HG03139 (cell line): Measurements from ENCODE around the gene KRT80.

Experiments
- ATAC-seq: cut with Tn5 transposase; IDR thresholded peaks from one replicate; pipeline ENCODE4 v1.9.1; 2021; ENCODE audit not compliant: unreplicated experiment

The KRT80 gene

DNA sequence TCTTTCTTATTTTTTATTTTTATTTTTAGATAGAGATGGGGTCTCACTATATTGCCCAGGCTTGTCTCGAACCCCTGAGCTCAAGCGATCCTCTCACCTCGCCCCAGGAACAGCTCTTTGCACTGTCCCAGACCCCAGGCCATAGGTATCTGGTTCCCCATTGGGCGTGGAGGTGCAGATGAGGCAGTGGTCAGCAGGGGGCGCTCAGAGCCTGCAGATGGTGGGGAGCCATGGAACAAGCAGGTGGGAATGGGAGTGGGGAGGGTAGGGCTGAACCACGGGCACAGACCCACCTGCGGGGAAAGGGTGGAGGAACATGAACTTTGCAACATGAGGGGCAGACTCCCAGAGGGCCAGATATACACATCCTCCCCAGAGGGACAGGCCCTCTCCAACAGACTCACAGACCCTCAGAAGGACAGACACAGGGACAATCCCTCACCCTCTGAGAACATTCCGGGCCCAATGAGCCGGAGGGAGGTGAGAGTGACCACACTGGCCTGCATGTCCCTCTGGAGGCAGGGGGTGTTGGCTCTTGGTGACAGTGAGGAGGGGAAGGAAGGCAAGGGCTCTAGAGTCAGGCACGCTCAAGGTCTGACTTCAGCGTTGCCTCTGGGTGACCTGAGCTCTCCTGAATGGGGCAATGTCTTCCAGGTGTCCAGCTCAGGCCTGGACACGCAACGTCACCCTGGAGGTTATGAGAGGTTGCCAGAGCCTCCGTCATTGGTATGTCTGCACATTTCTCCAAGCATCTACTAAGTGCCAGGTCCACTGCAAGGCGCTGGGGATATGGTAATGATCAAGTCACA lies 34.9 kb downstream of the KRT80 start:
- no peak for ATAC-seq

GRCh38 chr12:52156311-52156710 lies 35.5 kb downstream of the KRT80 start:
- no peak for ATAC-seq

DNA sequence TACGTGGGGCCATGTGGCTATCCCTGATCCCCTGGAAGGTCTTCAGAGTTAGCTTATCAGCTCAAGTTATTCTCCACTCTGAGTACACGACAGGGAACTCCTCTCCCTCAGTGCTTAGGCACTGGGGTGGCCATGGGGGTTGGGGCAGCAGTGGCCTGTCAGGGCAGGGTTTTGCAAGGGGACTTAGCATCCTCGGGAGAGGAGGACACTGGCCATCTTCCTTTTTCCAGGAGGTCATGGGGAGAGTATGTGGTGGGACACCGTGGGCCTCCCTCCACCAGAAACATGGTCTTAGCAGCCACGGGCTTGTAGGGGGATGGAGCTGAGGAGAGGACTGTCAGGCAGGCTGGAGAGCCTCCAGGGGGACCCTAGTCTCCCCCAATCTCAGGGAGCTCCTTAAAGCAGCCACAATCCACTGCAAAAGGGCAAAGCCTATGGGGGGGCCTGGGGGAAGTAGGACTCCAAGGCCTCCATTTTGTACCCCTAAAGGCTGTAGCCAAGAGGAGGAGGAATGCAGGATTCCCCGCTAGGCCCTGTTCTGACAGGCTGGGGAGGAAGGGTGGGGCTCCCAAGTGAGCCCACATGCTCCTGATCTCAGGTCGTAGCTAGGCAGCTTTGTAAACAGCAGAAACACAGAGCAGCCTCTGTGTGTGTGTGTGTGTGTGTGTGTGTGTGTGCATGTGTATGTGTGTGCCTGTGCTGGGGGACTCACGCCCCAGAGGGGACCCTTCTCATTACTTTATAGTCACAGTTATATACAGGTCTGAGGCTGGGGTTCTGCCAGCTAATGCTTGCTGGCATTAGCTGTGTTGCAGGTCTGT lies 36.6 kb downstream of the KRT80 start:
- no peak for ATAC-seq

- no peak for ATAC-seq
These were observed 38.9 kb downstream of the KRT80 start for GRCh38 chr12:52152905-52153317.

- ATAC-seq = no peak
These were observed 39.7 kb downstream of the KRT80 start for GRCh38 chr12:52151837-52152783.

- no peak for ATAC-seq
These were observed 40.5 kb downstream of the KRT80 start for GRCh38 chr12:52151153-52151836.

- no peak for ATAC-seq
These were observed 42.1 kb downstream of the KRT80 start for GRCh38 chr12:52149651-52150241.

- no peak for ATAC-seq
These were observed 42.6 kb downstream of the KRT80 start for GRCh38 chr12:52149182-52149641.

DNA sequence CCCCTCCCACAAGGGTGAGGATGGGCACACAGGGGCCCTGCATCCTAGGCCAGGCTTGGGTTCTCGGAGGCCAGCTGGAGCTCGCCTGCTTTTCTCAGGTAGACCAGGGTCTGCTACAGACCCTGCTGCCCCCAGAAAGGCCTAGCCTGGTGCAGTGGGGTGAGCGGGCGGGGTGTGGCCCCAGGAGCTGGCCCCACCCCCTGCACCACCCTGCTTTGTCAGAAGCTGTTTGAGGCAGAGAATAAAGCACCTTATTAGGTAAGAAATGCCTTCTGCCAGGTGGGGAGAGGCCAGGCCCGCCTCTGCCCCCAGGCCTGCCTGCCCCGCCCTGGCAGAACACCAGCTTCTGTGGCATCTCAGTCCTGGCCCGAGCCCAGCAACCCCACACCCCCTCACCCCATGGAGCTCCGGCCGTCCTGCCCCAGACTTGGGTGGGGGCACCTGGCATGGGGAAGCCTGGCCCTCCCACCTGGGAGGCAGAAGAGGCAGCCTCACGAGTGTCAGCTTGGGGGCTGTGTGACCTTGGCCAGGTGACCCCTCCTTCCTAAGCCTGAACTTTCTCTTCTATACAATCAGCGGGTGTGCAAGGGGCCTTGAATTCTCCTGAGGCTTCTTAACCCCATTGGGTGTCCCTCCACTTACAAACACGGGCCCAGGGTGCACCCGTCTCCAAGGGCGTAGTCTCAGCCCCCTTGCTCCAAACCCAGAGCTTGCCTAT lies 43.2 kb downstream of the KRT80 start:
- ATAC-seq = no peak

DNA sequence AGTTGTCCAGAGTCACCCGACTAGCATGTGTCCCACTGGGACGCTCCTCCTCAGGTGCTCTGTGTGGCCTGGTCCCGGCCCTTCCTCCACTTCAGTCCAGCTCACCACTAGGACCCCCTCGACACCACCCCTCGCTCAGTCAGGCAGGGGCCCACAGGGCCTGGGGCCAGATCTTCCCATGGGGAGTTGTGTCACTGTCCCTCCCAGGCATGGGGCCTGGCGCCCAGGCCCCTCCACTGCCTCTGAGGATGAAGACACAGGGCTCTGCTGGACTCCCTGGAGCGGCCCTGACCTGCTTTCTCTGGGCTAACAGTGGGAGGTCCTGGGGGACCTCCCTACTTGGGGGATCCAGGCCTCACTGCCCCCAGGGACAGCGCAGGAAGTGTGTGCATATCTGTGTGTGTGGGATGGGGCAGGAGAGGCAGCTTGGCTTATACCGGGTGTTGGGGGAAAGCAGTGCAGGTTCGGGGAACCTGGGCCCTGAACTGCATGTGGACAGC lies 43.8 kb downstream of the KRT80 start:
- no peak for ATAC-seq

GRCh38 chr12:52147367-52147963 lies 44.3 kb downstream of the KRT80 start:
- no peak for ATAC-seq

DNA sequence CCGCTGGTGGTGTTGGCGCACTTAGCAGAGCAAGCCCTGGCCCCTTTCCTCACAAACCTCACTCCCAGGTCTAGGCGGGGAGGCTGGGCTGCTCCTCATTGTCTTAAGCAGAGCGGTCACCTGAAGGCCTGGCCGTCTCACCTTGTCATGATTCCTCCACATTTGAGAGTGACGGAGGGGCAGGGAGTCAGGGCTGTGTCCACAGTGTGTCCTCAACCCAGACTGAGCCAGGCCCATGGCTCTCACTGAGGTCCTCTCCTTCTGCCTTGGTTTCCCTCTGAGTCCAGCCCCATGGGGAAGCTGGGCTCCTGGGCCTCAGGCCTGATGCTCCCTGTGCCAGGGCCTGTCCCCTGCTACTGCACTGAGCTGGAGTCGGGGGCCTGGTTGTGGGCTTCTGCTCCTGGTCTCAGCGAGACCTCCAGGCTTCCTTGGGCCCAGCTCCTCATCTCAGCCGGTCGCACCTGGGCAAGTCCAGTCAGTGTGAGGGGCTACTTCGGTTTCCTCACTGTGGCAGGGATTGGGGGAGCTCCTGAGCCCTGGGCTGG lies 44.9 kb downstream of the KRT80 start:
- ATAC-seq = no peak

GRCh38 chr12:52146089-52146821 lies 45.6 kb downstream of the KRT80 start:
- ATAC-seq = no peak

DNA sequence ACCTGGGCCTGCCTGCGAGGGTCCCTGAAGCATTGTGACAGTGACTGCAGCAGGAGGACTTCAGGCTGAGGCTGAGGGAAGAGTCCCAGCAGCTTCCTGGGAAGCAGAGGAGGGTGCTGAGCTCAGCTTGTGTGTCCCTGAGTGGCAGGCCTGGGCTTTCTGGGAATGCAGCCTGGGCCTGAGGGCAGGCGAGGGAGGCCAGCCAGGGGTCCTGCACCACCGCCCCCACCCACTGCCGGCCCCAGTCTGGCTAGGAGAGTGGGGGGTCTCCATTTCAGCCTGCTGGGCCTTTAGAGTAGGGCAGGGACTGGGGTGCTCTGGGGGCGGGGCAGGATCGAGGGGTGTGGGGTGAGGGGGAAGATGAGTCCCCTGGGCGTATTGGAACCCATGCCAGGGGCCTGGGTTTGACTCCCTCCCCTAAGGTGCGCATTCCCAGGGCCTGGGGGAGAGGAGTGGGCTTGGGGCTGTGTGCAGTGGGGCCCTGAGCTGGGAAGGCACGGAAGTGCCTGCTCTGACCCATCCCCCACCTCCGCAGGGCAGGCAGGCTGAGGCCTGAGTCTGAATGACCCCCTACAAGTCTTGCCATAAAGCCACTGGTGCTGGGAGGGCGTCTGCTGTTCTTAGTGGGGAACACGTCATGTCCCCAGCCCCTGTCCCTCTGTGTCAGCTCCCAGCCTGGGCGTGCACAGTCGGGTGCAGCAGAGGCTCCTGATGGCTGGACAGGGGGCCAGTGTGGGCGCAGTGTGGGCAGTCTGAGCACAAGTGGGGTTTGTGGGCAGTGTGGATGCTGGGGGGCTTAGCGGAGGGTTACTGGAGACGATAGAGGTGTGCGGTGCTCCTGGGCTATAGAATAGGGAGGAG lies 46.4 kb downstream of the KRT80 start:
- ATAC-seq = no peak

DNA sequence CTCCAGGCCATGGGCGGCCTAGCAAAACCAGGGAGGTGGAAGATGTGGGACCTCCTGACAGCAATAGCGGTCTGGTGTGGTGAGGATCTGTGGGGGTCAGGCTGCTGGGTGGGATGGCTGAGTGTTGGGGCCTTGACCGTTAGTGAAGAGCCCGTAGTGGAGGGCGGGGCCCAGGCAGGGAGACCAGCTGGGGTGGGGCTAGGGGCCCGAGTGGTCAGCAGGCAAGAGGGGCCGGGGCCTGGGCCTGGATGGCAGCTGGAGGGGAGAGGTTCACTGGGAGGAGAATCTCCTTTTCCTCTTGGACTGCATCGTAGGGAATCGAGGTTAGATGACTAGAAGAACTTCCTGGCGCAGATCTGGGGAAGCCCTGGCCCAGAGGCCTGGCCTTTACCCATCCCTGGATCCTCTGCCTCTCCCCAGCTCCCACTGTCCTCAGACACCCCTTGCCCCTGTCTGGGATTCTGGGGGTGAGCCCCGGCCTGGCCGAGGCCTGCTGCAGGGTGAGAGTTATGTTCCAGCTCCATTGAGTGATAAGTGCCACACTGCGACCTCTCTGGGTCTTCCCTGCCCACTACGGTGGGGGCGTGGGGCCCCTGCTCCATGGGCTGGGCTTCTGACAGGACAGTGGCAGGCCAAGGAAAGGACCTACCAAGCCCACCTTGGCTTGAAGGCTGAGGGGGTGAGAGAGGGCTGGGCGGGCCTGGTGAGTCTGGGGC lies 47.1 kb downstream of the KRT80 start:
- ATAC-seq = no peak

DNA sequence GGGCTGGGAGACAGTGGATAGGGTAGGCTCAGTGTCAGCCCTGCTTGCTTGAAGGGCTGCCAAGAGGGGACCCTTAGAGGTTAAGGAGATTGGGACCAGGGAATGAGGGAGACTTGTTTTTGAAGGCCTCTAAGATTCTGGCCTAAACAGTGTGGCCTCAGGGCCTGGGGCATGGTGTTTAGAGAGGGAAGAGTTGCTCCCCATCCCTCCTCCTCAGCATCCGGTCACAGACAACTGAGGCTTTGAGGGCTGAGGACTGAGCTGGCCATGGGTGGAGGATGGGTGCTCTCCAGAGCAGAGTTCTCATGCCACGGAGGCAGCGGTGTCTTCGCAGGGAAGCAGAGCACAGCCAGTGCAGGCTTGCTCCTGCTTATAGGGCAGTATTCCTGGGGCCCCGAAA lies 49.4 kb downstream of the KRT80 start:
- ATAC-seq = no peak
